Body of pancreas (tissue), 4 donors: Measurements from ENCODE around the gene KIAA1671. TPM values are rescaled to one million over a fixed set of nuclear protein-coding genes. Genes with fewer than 3 reads are reported as not detected.

ENCODE experiments used
- ATAC-seq: fragments of 150-250 bp; one replicate; pipeline ENCODE4 v1.9.1; 2016
- DNase-seq, 4 donors: peaks; one replicate each; pipeline ENCODE4 v3.0.0-alpha.2; 2019
- H3K27ac ChIP-seq, 4 donors: fragments of 200-600 bp; sonication (generic); 1 replicate in 3 of 4; 2 replicates in 1 of 4; pipeline versions ENCODE4 v1.5.1 to v1.6.1; 2016 to 2019; ENCODE audit warnings: mild to moderate bottlenecking in 1 of 4, mixed read lengths in 1 of 4, moderate library complexity in 1 of 4
- H3K27me3 ChIP-seq, 2 donors: fragments of 200-600 bp; sonication (generic); one replicate each; pipeline ENCODE4 v1.6.0; 2016; ENCODE audit warnings: mild to moderate bottlenecking in 1 of 2
- H3K36me3 ChIP-seq, 2 donors: fragments of 200-600 bp; sonication (generic); replicated peaks in 1 of 2; 2 replicates each; pipeline ENCODE4 v1.5.1; 2016; ENCODE audit warnings: low read depth in 2 of 2; ENCODE audit not compliant: insufficient read depth in 1 of 2
- H3K4me1 ChIP-seq: fragments of 200-600 bp; sonication (generic); one replicate; pipeline ENCODE4 v1.6.0; 2016
- H3K4me3 ChIP-seq, 2 donors: fragments of 200-600 bp; sonication (generic); 1 replicate in 1 of 2; 2 replicates in 1 of 2; pipeline ENCODE4 v1.5.1; 2016 to 2019
- H3K9me3 ChIP-seq, 3 donors: fragments of 200-600 bp; sonication (generic); 1 replicate in 2 of 3; 2 replicates in 1 of 3; pipeline ENCODE4 v1.5.1; 2016
- CTCF ChIP-seq, 7 experiments: fragments of 450-650 bp in 4 of 7; fragments of 200-600 bp in 3 of 7; sonication (generic) in 3 of 7; IDR thresholded peaks; one replicate each; pipeline ENCODE4 v1.5.1; 2016 to 2019; ENCODE audit warnings: antibody characterized with exemption in 7 of 7
- POLR2A ChIP-seq, 3 donors: fragments of 450-650 bp; IDR thresholded peaks; one replicate each; pipeline ENCODE4 v1.6.1; 2016; ENCODE audit warnings: antibody characterized with exemption in 3 of 3, mild to moderate bottlenecking in 2 of 3
- WGBS, 2 donors: methylation state at CpG; one replicate each; pipeline ENCODE4 v1.1.5; 2017; 5-methylcytosine and 5-hydroxymethylcytosine counted together
- intact Hi-C: fragments of 100-400 bp; cut with DNase I; formaldehyde crosslinking; loops from one replicate; pipeline ENCODE4 v1.15.1; 2023
- total RNA-seq, 2 donors: library from RNA; depleted of rRNA; stranded (reverse); fragments of >200 nt; gene quantifications; one replicate each; pipeline ENCODE4 v1.1.0, GENCODE V29; 2016

The KIAA1671 gene
- total RNA-seq, 2 donors from 2014 or later = 24.9 to 79.8 TPM

- ATAC-seq = peak; percentile 42
- intact Hi-C loops = no loop called here
Measured at GRCh38 chr22:25111579-25112517, 159.3 kb downstream of the KIAA1671 start.

GRCh38 chr22:25112538-25113253 lies 160.2 kb downstream of the KIAA1671 start:
- H3K9me3 ChIP-seq = no peaks in the 10 kb centered on the region
- ATAC-seq (no peak), DNase-seq (peak in 2 of 4 donors; percentile 19 to 35)
- peaks cover 48% of the 10 kb centered on the region for H3K4me1 ChIP-seq
- WGBS, 2 donors = 49 to 54% methylated on average over 18 to 20 of the region's 20 CpGs
- no peaks in the 10 kb centered on the region for H3K36me3 ChIP-seq
- H3K27ac ChIP-seq = peak overlapping the region; percentile 89 to 95 (median 90)
- no peaks in the 10 kb centered on the region for H3K27me3 ChIP-seq
- intact Hi-C loops = no loop called here
- no peak for TF ChIP-seq POLR2A (IDR thresholded peaks at IDR 0.05)
- TF ChIP-seq CTCF (IDR thresholded peaks at IDR 0.05) = no peak
- H3K4me3 ChIP-seq = no peak overlapping the region

More at GRCh38 chr22:25111579-25112517, 159.3 kb downstream of the KIAA1671 start:
- H3K9me3 ChIP-seq = no peaks in the 10 kb centered on the region
- no peaks in the 10 kb centered on the region for H3K27me3 ChIP-seq
- H3K4me3 ChIP-seq = peak overlapping the region; percentile 7 to 43
- H3K27ac ChIP-seq = peak overlapping the region; percentile 89 to 95 (median 90)
- peak; percentile 59 to 75 (median 70) for DNase-seq
- H3K4me1 ChIP-seq = peaks cover 48% of the 10 kb centered on the region
- WGBS, 2 donors = 19 to 49% methylated on average over 17 to 35 of the region's 35 CpGs
- TF ChIP-seq POLR2A (IDR thresholded peaks at IDR 0.05) (peak in 2 of 3 donors; percentile 33 to 36), CTCF (IDR thresholded peaks at IDR 0.05) (peak in 1 of 7 experiments; percentile 10)
- no peaks in the 10 kb centered on the region for H3K36me3 ChIP-seq

GRCh38 chr22:25113316-25113721 lies 160.8 kb downstream of the KIAA1671 start:
- peak in 2 of 4 donors; percentile 17 to 20 for DNase-seq
- H3K27ac ChIP-seq = peak overlapping the region; percentile 89 to 95 (median 90)
- ATAC-seq = no peak

More at GRCh38 chr22:25113316-25113721, 160.8 kb downstream of the KIAA1671 start:
- 72 to 88% methylated on average over 5 to 7 of the region's 7 CpGs for WGBS, 2 donors
- no peaks in the 10 kb centered on the region for H3K9me3 ChIP-seq
- H3K36me3 ChIP-seq = no peaks in the 10 kb centered on the region
- TF ChIP-seq POLR2A (IDR thresholded peaks at IDR 0.05) (no peak), CTCF (IDR thresholded peaks at IDR 0.05) (no peak)
- intact Hi-C loops = no loop called here
- no peaks in the 10 kb centered on the region for H3K27me3 ChIP-seq
- peaks cover 48% of the 10 kb centered on the region for H3K4me1 ChIP-seq
- H3K4me3 ChIP-seq = no peak overlapping the region
